Epithelial cell of esophagus (primary cell): ENCODE data around the gene PLAGL1.
A peak's percentile ranks its signal among the peaks of the same experiment; 100 is the strongest.

ENCODE experiments used
- DNase-seq: peaks from one replicate; pipeline ENCODE4 v3.0.0; 2010; ENCODE audit warnings: low read depth
- H3K4me3 ChIP-seq: 2 replicates; pipeline ENCODE4 v1.5.1; 2011; ENCODE audit warnings: mild to moderate bottlenecking, low read length, control low read depth
- TF ChIP-seq, protein P1 (sequence below): IDR thresholded peaks from 2 replicates; pipeline ENCODE4 v1.5.1; 2011; ENCODE audit warnings: low read depth, mild to moderate bottlenecking, low read length, control low read depth, inconsistent platforms; ENCODE audit not compliant: insufficient read depth; ENCODE audit errors: missing control alignments

PLAGL1 gene

DNA sequence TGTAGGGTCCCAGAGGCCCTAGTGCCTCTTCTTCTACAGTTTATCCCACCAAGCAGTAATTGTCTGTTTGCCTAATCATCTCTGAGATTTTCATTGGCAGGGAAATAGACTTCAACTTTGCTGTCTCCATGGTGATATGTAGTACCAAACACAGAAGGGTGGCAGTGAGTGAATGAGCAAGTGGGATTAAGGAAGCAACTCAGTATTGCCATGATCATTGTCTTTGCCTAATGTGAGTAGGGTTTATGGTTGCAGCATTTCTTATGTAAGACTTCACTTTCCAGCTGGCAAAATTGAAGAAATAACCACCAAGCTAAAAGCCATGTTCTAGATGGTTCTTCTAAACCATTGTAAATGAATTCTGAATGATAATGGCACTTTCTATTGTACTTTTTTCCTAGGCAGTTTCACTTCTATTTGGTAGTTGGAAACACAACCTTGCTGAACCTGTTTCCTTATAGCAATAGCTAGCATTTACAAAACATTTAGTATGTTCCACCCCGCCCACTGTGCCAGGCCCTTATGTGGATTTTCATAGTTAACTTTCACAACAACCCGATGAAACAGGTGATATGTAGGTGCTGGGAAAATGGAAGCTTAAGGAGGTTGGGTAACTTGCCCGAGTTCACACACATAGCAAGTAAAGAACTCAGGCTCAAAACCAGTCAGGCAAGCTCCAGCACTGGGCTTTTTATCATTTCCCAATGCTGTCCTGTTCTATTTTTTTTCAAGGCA, 111.8 kb downstream of the PLAGL1 start:
- peak; percentile 93 for DNase-seq
- TF ChIP-seq, protein P1, sequence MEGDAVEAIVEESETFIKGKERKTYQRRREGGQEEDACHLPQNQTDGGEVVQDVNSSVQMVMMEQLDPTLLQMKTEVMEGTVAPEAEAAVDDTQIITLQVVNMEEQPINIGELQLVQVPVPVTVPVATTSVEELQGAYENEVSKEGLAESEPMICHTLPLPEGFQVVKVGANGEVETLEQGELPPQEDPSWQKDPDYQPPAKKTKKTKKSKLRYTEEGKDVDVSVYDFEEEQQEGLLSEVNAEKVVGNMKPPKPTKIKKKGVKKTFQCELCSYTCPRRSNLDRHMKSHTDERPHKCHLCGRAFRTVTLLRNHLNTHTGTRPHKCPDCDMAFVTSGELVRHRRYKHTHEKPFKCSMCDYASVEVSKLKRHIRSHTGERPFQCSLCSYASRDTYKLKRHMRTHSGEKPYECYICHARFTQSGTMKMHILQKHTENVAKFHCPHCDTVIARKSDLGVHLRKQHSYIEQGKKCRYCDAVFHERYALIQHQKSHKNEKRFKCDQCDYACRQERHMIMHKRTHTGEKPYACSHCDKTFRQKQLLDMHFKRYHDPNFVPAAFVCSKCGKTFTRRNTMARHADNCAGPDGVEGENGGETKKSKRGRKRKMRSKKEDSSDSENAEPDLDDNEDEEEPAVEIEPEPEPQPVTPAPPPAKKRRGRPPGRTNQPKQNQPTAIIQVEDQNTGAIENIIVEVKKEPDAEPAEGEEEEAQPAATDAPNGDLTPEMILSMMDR, result no peak
- H3K4me3 ChIP-seq, result no peak overlapping the region

DNA sequence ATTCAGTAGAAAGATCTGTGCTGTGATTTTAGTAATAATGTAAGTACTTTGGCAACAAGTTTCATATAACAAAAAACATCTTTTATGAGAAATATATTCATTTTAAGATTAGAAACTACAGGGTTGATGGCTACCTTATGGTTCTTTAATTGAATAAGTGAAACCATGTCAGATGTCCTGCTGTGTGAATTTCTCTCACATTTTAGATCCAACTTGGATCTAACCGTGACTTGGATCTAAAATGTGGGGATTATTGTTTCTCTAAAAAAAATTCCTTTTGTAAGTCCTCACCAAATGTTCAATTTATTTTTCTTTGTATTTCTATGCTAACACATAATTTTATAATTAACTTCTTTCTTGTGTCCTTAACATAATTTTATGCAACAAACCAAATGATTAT, 113.4 kb downstream of the PLAGL1 start:
- no peak overlapping the region for H3K4me3 ChIP-seq
- DNase-seq, result no peak
- TF ChIP-seq, protein P1, result no peak
